Measurements from ENCODE around the gene FCGR2B.

GRCh38 chr1:161688946-161689345, 26.0 kb downstream of the FCGR2B start:
- no peak for TF ChIP-seq FOXM1 (CRISPR knock-in tag; IDR thresholded peaks at IDR 0.05)
- no peak for TF ChIP-seq ZNF3 (CRISPR knock-in tag; IDR thresholded peaks at IDR 0.05)
- TF ChIP-seq PBX3 (CRISPR knock-in tag; IDR thresholded peaks at IDR 0.05; ENCODE audit: borderline replicate concordance), result no peak
- no peak for TF ChIP-seq EZH2 (conservative IDR thresholded peaks at IDR 0.05; ENCODE audit: low read depth, low read length)
- TF ChIP-seq HDAC6 (IDR thresholded peaks at IDR 0.05; ENCODE audit: low read depth, low read length), result no peak
- no peak for TF ChIP-seq TBP (CRISPR knock-in tag; IDR thresholded peaks at IDR 0.05)
- no peak for TF ChIP-seq KAT7 (CRISPR knock-in tag; IDR thresholded peaks at IDR 0.05; ENCODE audit: borderline replicate concordance)
- no peak for TF ChIP-seq DNMT1 (CRISPR knock-in tag; IDR thresholded peaks at IDR 0.05)
- TF ChIP-seq MLX (CRISPR knock-in tag; IDR thresholded peaks at IDR 0.05), result no peak
- no peak for TF ChIP-seq NCOR1 (IDR thresholded peaks at IDR 0.05; ENCODE audit: borderline replicate concordance, low read length)
- TF ChIP-seq NR1H2 (CRISPR knock-in tag; IDR thresholded peaks at IDR 0.05; ENCODE audit: borderline replicate concordance, low read depth), result no peak
- no peak for TF ChIP-seq U2AF1 (optimal IDR thresholded peaks at IDR 0.05; ENCODE audit: low read depth, low read length)
